ENCODE measurements around the gene NFIB. TPM values are rescaled to one million over a fixed set of nuclear protein-coding genes. Genes with fewer than 3 reads are reported as not detected.

Gene NFIB
- total RNA-seq, 2 donors from 2014 or later = 131 to 165 TPM

- no peak overlapping the region for H3K27ac ChIP-seq
- intact Hi-C loops (cut with DNase I) = loop anchor here (10.0 kb wide), 1 partner anchor 63 kb away; no protein-coding TSS in a partner anchor
- TF ChIP-seq POLR2A (IDR thresholded peaks at IDR 0.05) (no peak), POLR2AphosphoS5 (IDR thresholded peaks at IDR 0.05) (no peak), CTCF (IDR thresholded peaks at IDR 0.05) (no peak)
- no peak overlapping the region for H3K4me3 ChIP-seq
- no peaks in the 10 kb centered on the region for H3K27me3 ChIP-seq (replicated peaks; ENCODE audit: insufficient read depth)
- no peaks in the 10 kb centered on the region for H3K36me3 ChIP-seq
- no peaks in the 10 kb centered on the region for H3K9me3 ChIP-seq
- DNase-seq (ENCODE audit: low spot score) = no peak
- WGBS = 100% methylated on average over 1 of the region's 1 CpG
- H3K4me1 ChIP-seq (replicated peaks) = peaks cover 12% of the 10 kb centered on the region
Observed at GRCh38 chr9:14248149-14248548, 65.8 kb downstream of the NFIB start.

DNA sequence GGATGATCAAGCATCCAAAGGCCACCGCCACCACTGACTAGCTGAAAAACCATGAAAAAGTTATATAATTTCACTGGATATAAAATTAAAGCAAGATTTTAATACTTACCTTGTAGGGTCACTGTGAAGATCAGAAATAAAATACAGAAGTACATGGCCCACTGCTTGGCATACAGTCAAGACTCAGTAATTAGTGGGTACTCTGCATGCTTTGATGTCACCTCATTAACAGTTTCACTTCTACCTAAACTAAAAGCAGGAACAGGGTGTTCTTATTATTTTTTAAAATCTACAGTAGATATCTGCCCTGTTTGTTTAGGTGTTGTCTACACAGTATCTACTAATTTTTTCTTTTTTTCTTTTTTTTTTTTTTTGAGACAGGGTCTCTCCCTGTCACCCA, 66.4 kb downstream of the NFIB start:
- 91% methylated on average over 1 of the region's 1 CpG for WGBS
- TF ChIP-seq CTCF (IDR thresholded peaks at IDR 0.05) = no peak
- no peak for TF ChIP-seq POLR2AphosphoS5 (IDR thresholded peaks at IDR 0.05)
- no peak for TF ChIP-seq POLR2A (IDR thresholded peaks at IDR 0.05)
- Histone ChIP-seq H3K4me3 (no peak overlapping the region), H3K27ac (no peak overlapping the region), H3K27me3 (replicated peaks; ENCODE audit: insufficient read depth) (no peaks in the 10 kb centered on the region), H3K9me3 (no peaks in the 10 kb centered on the region), H3K4me1 (replicated peaks) (peaks cover 12% of the 10 kb centered on the region), H3K36me3 (no peaks in the 10 kb centered on the region)
- DNase-seq (ENCODE audit: low spot score) = no peak
- intact Hi-C loops (cut with DNase I) = loop anchor here (10.0 kb wide), 1 partner anchor 63 kb away; no protein-coding TSS in a partner anchor

DNA sequence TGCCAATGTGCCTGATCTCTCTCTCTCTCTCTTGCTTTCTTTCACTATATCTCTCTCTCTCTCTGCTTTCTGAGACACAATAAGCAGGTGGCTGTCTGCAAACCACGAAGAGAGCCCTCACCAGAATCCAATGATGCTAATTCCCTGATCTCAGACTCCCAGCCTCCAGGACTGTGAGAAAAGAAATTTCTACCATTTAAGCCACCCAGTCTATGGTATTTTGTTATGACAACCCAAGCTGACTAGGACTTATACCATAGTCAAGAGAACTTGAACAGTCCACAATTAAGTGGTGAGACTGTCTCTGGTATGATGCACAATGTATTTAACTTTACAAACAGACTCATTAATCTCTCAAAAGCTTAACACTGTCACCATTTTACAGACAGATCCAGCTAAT, 67.0 kb downstream of the NFIB start:
- 68% methylated on average over 1 of the region's 1 CpG for WGBS
- H3K4me1 ChIP-seq (replicated peaks) = peaks cover 12% of the 10 kb centered on the region
- no peak overlapping the region for H3K4me3 ChIP-seq
- no peaks in the 10 kb centered on the region for H3K27me3 ChIP-seq (replicated peaks; ENCODE audit: insufficient read depth)
- H3K27ac ChIP-seq = no peak overlapping the region
- H3K9me3 ChIP-seq = no peaks in the 10 kb centered on the region
- intact Hi-C loops (cut with DNase I) = loop anchor here (10.0 kb wide), 1 partner anchor 62 kb away; no protein-coding TSS in a partner anchor
- H3K36me3 ChIP-seq = no peaks in the 10 kb centered on the region
- DNase-seq (ENCODE audit: low spot score) = no peak
- no peak for TF ChIP-seq POLR2AphosphoS5 (IDR thresholded peaks at IDR 0.05)

- WGBS = 89% methylated on average over 3 of the region's 3 CpGs
- Histone ChIP-seq H3K9me3 (no peaks in the 10 kb centered on the region), H3K27ac (no peak overlapping the region), H3K27me3 (replicated peaks; ENCODE audit: insufficient read depth) (no peaks in the 10 kb centered on the region), H3K4me3 (no peak overlapping the region), H3K36me3 (no peaks in the 10 kb centered on the region), H3K4me1 (replicated peaks) (peaks cover 5% of the 10 kb centered on the region)
- no peak for DNase-seq (ENCODE audit: low spot score)
- intact Hi-C loops (cut with DNase I) = loop anchor here (10.0 kb wide), 1 partner anchor 61 kb away; no protein-coding TSS in a partner anchor
- no peak for TF ChIP-seq POLR2A (IDR thresholded peaks at IDR 0.05)
- TF ChIP-seq CTCF (IDR thresholded peaks at IDR 0.05) = no peak
- no peak for TF ChIP-seq POLR2AphosphoS5 (IDR thresholded peaks at IDR 0.05)
Observed at GRCh38 chr9:14245901-14246525, 67.9 kb downstream of the NFIB start.

DNA sequence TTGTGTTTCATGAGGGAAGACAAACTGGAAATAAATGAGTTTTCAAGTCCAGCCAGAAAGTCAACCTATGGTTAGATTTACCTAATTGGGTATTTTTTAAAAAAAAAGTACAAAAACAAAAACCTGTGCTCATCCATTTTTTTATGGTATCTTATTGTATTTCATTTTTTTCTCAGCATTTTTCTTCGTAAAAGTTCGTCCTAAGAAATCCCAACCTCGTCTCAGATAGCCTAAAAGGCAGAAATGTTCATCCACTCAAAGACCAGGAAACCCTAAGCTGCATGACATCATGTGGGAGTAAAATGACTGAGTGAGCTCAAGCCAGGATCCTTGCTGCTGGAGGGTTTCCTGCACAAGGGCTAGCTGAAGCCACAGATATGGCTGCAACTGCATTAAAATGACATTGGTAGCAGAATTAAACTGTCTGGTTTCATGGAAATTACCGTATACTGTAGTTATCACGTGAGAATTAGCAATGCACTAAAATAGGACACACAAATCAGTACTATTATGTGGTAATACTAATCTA, 70.4 kb downstream of the NFIB start:
- TF ChIP-seq POLR2A (IDR thresholded peaks at IDR 0.05) (no peak), CTCF (IDR thresholded peaks at IDR 0.05) (no peak), POLR2AphosphoS5 (IDR thresholded peaks at IDR 0.05) (no peak)
- H3K27me3 ChIP-seq (replicated peaks; ENCODE audit: insufficient read depth) = no peaks in the 10 kb centered on the region
- H3K27ac ChIP-seq = no peak overlapping the region
- no peak for DNase-seq (ENCODE audit: low spot score)
- no peaks in the 10 kb centered on the region for H3K9me3 ChIP-seq
- no peaks in the 10 kb centered on the region for H3K36me3 ChIP-seq
- no peak overlapping the region for H3K4me3 ChIP-seq
- intact Hi-C loops (cut with DNase I) = loop anchor here (10.0 kb wide), 1 partner anchor 59 kb away; no protein-coding TSS in a partner anchor
- WGBS = 91% methylated on average over 5 of the region's 5 CpGs
- no peaks in the 10 kb centered on the region for H3K4me1 ChIP-seq (replicated peaks)
